GM21786 (cell line): ENCODE data around the gene ITGB7.

Experiments
- ATAC-seq: cut with Tn5 transposase; IDR thresholded peaks from one replicate; pipeline ENCODE4 v1.9.1; 2021; ENCODE audit not compliant: unreplicated experiment

The ITGB7 gene

DNA sequence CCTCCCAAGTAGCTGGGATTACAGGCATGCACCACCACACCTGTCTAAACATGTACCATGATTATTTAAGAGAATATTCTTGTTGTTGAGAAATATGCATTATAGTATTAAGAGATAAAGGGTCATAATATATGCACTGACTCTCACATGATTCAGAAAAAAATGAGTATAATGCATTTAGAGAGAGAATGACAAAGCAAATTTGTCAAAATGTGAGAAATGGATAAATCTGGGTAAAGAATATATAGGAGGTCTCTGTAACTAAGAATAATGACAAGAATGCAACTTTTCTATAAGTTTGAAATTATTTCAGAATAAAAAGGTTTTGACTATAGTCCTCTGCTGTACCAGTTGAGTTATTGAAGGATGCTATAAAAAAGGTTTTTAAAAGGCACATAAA is 54.7 kb downstream of the ITGB7 start:
- ATAC-seq = no peak

DNA sequence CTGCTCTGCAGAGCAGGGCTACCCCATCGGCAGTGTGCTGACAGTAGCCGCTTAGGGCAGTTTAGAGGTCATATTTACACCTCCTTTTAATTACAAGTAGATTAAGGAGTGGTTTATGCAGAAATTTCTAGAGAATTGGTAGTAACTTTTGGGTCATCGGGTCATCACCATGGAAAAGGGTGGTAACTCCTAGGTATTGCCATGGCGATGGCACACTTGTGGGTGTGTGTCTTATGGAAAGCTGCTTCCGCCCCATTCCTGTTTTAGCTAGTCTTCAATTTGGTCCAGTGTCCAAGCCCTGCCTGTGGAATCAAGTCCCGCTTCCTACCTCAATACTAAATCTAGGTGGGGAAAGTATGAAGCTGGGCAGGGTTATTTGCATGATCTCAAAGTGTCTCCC is 56.0 kb downstream of the ITGB7 start:
- ATAC-seq = no peak

- no peak for ATAC-seq
Measured at GRCh38 chr12:53147653-53148052, 59.4 kb downstream of the ITGB7 start.

GRCh38 chr12:53147181-53147580 is 59.9 kb downstream of the ITGB7 start:
- no peak for ATAC-seq

GRCh38 chr12:53145383-53146260 is 61.4 kb downstream of the ITGB7 start:
- ATAC-seq = no peak

GRCh38 chr12:53143355-53143754 is 63.7 kb downstream of the ITGB7 start:
- no peak for ATAC-seq
